HG02981 (cell line): Measurements from ENCODE around the gene GRIFIN.

Source experiments
- ATAC-seq: cut with Tn5 transposase; IDR thresholded peaks from one replicate; pipeline ENCODE4 v1.9.1; 2021; ENCODE audit warnings: mild to moderate bottlenecking, moderate library complexity; ENCODE audit not compliant: unreplicated experiment

GRIFIN gene, protein sequence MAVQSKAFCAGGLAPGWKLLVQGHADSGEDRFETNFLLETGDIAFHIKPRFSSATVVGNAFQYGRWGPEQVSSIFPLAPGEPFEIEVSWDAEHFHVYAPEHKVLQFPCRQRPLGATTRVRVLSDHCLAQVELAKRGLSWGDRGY

GRCh38 chr7:2476298-2476697 is at the start of gene GRIFIN:
Gene GRIFIN, minus strand, starts transcription at chr7:2476398. Its CDS starts 15 bp downstream, at chr7:2476383.
- ATAC-seq: no peak

DNA sequence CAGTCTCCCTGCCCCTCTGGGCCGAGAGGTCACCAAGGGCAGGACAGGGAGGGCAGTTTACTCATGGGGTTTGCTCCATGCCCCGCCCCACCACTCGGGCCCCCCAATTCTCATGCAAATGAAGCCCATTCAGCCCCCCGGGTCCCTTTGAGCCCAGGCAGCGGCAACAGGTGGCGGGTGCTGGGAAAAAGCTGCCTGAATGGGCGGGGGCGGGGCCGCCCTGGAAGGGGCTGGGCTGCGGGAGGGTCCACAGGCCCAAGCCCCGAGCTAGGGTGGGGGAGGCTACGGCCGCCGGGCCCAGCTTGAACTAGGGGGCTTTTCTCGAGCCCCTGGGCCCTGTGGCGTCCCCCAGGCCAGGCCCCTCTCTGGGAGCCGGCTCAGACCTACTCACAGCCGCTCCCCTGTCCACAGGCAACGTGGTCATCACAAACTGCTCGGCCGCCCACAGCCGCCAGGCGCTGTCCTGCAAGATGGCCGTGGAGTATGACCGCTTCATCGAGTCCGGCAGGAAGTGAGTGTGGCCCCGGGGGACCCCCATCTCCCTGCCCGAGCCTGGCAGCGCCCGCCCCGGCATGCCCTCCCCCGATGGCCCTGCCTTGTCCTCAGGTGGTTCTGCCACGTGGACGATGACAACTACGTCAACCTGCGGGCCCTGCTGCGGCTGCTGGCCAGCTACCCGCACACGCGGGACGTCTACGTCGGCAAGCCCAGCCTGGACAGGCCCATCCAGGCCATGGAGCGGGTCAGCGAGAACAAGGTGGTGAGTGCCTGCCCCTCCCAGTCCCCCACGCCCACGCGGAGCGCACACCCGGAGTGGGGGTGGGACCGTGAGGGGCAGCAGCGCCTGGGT is 48.8 kb upstream of the GRIFIN start:
- no peak for ATAC-seq

DNA sequence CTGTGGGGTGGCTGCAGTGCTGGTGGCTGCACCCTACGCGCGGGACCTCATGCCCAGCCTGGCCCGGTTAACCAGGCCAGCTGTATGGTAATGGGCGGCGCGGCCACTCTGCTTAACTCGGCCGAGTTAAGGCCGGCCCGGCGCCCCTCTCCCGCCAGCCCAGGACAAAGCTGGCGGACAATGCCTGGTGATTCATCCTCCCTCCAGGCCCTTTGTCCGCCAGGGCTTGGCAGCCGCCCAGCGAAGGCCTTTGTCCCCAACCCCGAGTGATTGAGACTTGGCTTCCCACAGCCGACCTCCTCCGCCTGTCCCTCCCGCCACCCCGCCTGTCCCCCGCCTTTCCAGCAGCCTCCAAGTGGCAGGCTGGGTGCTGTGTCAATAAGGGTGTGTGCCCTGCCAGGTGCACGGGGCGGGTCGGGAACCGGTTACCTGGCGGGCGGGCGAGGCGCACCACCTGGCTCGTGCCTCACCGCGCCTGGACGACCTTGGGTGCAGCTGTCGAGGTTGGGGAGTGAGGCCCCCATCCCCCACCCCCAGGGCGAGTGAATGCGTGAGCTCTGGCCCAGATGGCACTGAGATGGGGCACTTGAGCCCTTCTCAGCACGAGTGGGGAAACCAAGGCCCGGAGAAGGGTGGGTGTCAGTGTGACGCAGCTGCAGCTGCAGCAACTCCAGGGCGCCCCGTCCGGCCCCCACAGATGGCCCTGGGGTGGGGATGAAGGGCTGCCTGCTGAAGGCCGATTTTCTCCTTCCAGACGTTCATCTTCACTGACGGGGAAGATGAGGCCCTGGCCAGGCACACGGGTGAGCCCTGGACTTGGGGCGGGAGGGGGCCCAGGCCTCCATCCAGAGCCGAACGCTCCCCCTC is 48.0 kb upstream of the GRIFIN start:
- ATAC-seq: no peak

GRCh38 chr7:2523461-2523936 is 47.3 kb upstream of the GRIFIN start:
- no peak for ATAC-seq

DNA sequence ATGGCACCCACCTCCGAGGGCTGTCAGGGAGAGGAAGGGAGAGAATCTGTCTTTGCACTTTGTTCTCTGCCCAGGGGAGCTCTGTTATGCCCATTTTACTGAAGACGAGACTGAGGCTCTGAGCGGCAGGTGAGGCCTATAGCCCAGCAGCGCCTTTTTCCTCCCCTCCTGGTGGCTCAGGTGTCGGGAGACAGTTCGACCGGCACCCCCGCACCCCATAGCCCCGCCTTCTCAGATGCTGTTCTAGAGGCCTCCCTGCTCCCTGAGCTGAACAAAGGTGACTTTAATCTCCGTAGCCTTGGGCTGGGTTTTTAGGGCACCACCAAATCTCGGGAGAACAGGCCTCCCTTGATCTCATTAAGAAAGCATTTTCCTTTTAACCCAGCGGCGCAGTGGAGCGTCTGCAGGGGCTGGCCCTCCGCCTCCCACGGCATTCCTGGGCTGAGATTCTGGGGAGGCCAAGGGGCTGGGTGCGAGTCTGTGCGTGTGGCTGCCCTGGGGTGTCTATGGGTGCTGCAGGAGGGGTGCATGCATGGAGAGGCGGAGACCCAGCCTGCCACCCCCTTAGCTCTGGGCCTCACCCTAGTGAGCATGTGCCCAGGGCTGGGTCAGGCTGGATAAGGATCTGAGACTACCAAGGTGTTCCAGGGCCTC is 46.7 kb upstream of the GRIFIN start:
- no peak for ATAC-seq

DNA sequence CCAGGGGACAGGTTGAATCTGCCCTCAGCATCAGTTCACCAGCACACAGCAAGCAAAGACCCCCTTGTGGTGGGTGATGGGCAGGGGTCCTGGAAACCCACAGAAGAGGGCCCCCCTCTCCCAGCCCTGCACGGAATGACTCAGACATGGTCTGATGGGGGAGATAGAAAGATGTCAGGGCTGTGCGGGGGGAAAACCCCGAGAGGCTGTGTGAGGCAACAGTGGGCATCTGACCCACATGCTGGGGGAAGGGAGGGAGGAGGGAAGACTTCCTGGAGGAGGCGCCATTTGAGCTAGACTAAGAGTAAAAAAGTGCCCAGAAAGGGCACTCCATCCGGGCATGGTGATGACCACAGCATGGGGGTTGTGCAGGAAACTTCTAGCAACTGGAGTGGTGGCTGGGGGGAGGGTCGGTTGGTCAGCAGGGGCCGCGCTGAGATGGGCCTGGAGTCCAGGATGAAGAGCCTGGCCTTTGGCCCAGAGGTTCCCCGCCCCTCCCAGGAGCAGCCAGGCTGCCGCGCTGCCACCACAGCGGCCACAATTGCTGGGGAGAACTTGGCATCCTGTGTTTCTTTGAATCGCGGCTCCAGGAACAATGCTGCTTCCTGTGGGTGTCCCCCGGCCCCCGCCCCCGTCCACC is 45.9 kb upstream of the GRIFIN start:
- ATAC-seq: peak; percentile 23

GRCh38 chr7:2521341-2521745 is 45.1 kb upstream of the GRIFIN start:
- no peak for ATAC-seq

- no peak for ATAC-seq
These were observed 44.6 kb upstream of the GRIFIN start for GRCh38 chr7:2520761-2521290.

GRCh38 chr7:2520131-2520760 is 44.0 kb upstream of the GRIFIN start:
- ATAC-seq: peak; percentile 3

DNA sequence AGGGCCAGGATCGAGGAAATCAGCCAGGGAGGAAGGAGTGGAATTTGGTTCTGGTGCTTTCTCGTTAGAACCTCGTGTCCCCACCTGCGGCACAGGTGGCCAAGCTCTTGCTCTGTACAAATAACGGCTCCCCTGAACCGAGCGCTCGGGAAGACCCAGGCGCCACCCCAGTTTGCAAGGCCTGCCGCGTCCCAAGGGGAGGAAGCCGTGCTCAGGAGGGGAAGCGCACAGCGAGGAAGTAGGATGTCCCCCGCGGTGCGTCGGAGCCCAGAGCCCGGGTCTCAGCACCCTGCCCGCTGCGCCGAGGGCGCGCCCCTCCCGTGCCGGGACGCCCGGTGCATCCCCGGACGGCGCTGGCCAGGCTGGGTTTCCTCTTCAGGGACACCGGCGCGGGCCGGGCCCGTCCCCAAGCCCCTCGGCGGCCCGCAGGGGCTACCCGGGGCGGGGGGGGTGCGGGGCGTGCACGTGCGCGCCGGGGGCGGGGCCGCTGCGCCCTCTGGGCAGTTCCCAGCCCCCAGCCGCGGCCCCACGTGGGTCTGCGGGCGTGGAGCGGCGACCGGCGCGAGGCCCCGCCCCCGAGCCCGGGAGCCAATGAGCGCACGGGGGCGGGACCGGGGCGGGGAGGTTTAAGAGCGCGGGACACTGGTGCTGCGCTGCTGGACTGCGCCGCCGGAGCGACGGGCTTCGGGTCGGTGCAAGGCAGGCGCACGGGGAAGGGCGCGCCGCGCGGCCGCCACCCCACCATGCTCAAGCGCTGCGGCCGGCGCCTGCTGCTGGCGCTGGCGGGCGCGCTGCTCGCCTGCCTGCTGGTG is 43.1 kb upstream of the GRIFIN start, which contains the start of gene LFNG:
Gene LFNG, plus strand, starts transcription at position 656 of the 812 bp plus-strand sequence. Its CDS starts 88 bp downstream, at position 744.
- peak; percentile 75 for ATAC-seq

- ATAC-seq: no peak
These were observed 42.5 kb upstream of the GRIFIN start for GRCh38 chr7:2518737-2519118.

DNA sequence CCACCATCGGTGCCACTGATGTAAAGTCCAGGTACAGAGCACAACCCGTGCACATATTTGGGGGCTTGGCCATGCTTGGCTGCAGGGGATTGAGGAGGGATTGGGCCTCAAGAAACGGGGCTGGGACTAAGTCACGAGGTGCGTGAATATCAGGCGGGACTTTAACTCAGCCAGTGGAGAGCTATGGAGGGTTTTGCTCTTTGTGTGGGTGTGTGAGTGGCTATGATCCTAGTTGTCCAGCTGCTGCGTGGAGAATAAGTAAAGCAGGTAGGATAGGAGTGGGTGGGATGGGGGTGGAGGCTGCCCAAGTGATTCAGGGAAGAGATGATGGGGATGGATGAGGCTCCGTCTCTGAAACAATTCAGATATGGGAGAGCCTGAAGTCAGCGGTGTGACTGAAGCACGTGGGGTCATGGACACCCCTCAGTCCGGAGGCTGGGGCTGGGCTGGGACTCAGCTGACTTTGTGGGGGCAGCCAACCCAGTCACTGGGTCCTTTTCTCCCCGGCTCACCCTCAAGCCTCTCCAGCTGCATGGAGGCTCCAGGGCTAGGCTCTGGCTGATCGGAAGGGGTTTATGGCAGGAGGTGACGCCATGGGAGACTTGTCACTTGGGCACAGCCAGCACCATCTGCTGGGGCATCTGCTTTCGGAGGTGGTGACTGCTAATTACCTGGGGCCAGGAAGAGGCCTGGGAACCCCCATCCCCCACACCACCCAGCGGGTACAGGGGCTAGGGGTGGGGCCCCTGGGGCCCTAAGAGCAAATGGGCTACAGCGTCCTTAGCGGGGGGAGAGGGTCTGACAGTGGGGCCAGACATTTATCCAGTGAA is 41.7 kb upstream of the GRIFIN start:
- no peak for ATAC-seq

GRCh38 chr7:2517026-2517425 is 40.8 kb upstream of the GRIFIN start:
- no peak for ATAC-seq

DNA sequence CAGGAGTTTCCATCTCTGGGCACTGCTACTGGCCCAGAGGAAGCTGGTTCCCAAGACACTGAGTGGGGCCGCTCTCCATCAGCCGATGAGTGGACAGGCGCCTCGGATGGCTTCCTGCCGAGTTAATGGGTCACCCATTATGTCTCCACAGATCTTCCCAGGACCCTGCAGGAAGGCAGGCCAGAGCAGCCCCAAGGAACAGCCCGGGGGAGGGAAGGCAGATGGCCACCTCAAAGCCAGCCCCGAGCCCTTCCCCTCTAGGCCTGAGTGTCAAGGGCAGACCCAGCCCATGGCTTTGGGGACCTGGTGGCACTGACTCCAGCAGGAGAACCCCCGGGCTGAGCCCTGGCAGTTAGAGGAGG is 40.0 kb upstream of the GRIFIN start:
- ATAC-seq: no peak

GRCh38 chr7:2515424-2516193 is 39.4 kb upstream of the GRIFIN start:
- ATAC-seq: no peak

GRCh38 chr7:2514473-2515423 is 38.5 kb upstream of the GRIFIN start:
- no peak for ATAC-seq
